ENCODE measurements around the gene CCDC33. TPM values are rescaled to one million over a fixed set of nuclear protein-coding genes. Genes with fewer than 3 reads are reported as not detected.

The CCDC33 gene
- total RNA-seq, 1 experiment from 2014 or later, result 0.15 TPM

GRCh38 chr15:74212494-74212893 is 23.6 kb upstream of the CCDC33 start:
- no peaks in the 10 kb centered on the region; the same call in 1 of the 2 replicates for H3K27me3 ChIP-seq (ENCODE audit: insufficient read depth, low read length)
- BruUV-seq (replicated peaks), result no TSS peak
- CTCF ChIA-PET, result no interaction called here
- DNase-seq (ENCODE audit: low read depth, low spot score) (no peak), ATAC-seq (no peak)
- RAD21 ChIA-PET (ENCODE audit: low non-redundant PET in 1 of 2, low total read pairs in 2 of 2, uncharacterized antibody in 2 of 2, unreplicated experiment in 2 of 2), result no interaction called here
- no peaks in the 10 kb centered on the region for H4K20me1 ChIP-seq (ENCODE audit: insufficient read depth)
- no peak overlapping the region for H3K4me2 ChIP-seq (ENCODE audit: low read length)
- H2AFZ ChIP-seq (ENCODE audit: low read depth, low read length, poor library complexity, severe bottlenecking), result no peak overlapping the region
- no peak overlapping the region for H3K4me3 ChIP-seq (replicated peaks in 1 of 2; ENCODE audit: low read depth in 1 of 2, low read length in 2 of 2)
- H3K4me1 ChIP-seq (ENCODE audit: control insufficient read depth in 1 of 2, insufficient read depth in 2 of 2, low read length in 2 of 2), result peaks cover 6 to 15% of the 10 kb centered on the region in 2 experiments; a peak in 3 of 4 replicates
- POLR2A ChIA-PET, result no interaction called here
- TF ChIP-seq ZBTB33 (IDR thresholded peaks at IDR 0.05; ENCODE audit: extremely low read depth, insufficient replicate concordance, low read length) (no peak), SRF (IDR thresholded peaks at IDR 0.05; ENCODE audit: low read depth) (no peak), EZH2phosphoT487 (IDR thresholded peaks at IDR 0.05; ENCODE audit: borderline replicate concordance) (no peak), ELF1 (IDR thresholded peaks at IDR 0.05; ENCODE audit: borderline replicate concordance, low read depth) (no peak), CBX3 (IDR thresholded peaks at IDR 0.05; ENCODE audit: low read depth) (no peak), EZH2 (IDR thresholded peaks at IDR 0.05) (no peak)
- no peaks in the 10 kb centered on the region for H3K79me2 ChIP-seq (ENCODE audit: insufficient read depth, low read length)
- no peaks in the 10 kb centered on the region for H3K9me2 ChIP-seq (ENCODE audit: insufficient read depth)
- no peak overlapping the region for H3K9ac ChIP-seq (ENCODE audit: low read length)
- H3K27ac ChIP-seq (ENCODE audit: low read depth, low read length), result no peak overlapping the region
- no peaks in the 10 kb centered on the region for H3K9me3 ChIP-seq (ENCODE audit: control insufficient read depth in 1 of 2, insufficient read depth in 1 of 2, low read depth in 1 of 2, low read length in 2 of 2)
- H3K36me3 ChIP-seq (ENCODE audit: control insufficient read depth in 1 of 2, insufficient read depth in 2 of 2, low read length in 2 of 2), result no peaks in the 10 kb centered on the region
- intact Hi-C loops (cut with micrococcal nuclease), result no loop called here

- CTCF ChIA-PET, result no interaction called here
- no TSS peak for BruUV-seq (replicated peaks)
- no peak for TF ChIP-seq RAD21 (IDR thresholded peaks at IDR 0.05; ENCODE audit: low read depth)
- TF ChIP-seq SIN3A (IDR thresholded peaks at IDR 0.05; ENCODE audit: low read depth), result no peak
- TF ChIP-seq ATF3 (IDR thresholded peaks at IDR 0.05), result no peak
- no peak for TF ChIP-seq CTCF (IDR thresholded peaks at IDR 0.05 in 2 of 3, conservative IDR thresholded peaks at IDR 0.05 in 1 of 3; ENCODE audit: borderline replicate concordance in 1 of 3, insufficient read depth in 1 of 3, low read depth in 2 of 3, low read length in 2 of 3)
- TF ChIP-seq MAX (IDR thresholded peaks at IDR 0.05), result no peak
- TF ChIP-seq EGR1 (IDR thresholded peaks at IDR 0.05; ENCODE audit: low read depth), result no peak
- TF ChIP-seq CEBPB (IDR thresholded peaks at IDR 0.05; ENCODE audit: low read depth), result no peak
- no peak for TF ChIP-seq ZBTB33 (IDR thresholded peaks at IDR 0.05; ENCODE audit: extremely low read depth, insufficient replicate concordance, low read length)
- no peak for TF ChIP-seq POLR2AphosphoS5 (IDR thresholded peaks at IDR 0.05; ENCODE audit: low read depth, low read length)
- no peak for TF ChIP-seq ELF1 (IDR thresholded peaks at IDR 0.05; ENCODE audit: borderline replicate concordance, low read depth)
- TF ChIP-seq POLR2A (IDR thresholded peaks at IDR 0.05; ENCODE audit: borderline replicate concordance, extremely low read depth, insufficient read depth, insufficient read length), result no peak
Measured at GRCh38 chr15:74213858-74214284, 22.3 kb upstream of the CCDC33 start.

More at GRCh38 chr15:74213858-74214284, 22.3 kb upstream of the CCDC33 start:
- no peak for ATAC-seq
- Histone ChIP-seq H3K36me3 (ENCODE audit: control insufficient read depth in 1 of 2, insufficient read depth in 2 of 2, low read length in 2 of 2) (no peaks in the 10 kb centered on the region), H3K9me2 (ENCODE audit: insufficient read depth) (no peaks in the 10 kb centered on the region), H3K9me3 (ENCODE audit: control insufficient read depth in 1 of 2, insufficient read depth in 1 of 2, low read depth in 1 of 2, low read length in 2 of 2) (no peaks in the 10 kb centered on the region), H3K79me2 (ENCODE audit: insufficient read depth, low read length) (no peaks in the 10 kb centered on the region), H3K4me1 (ENCODE audit: control insufficient read depth in 1 of 2, insufficient read depth in 2 of 2, low read length in 2 of 2) (peaks cover 3 to 10% of the 10 kb centered on the region in 2 experiments; a peak in 3 of 4 replicates), H3K9ac (ENCODE audit: low read length) (no peak overlapping the region), H3K27ac (ENCODE audit: low read depth, low read length) (no peak overlapping the region), H3K4me3 (replicated peaks in 1 of 2; ENCODE audit: low read depth in 1 of 2, low read length in 2 of 2) (no peak overlapping the region), H3K27me3 (ENCODE audit: insufficient read depth, low read length) (no peaks in the 10 kb centered on the region), H3K4me2 (ENCODE audit: low read length) (no peak overlapping the region), H4K20me1 (ENCODE audit: insufficient read depth) (no peaks in the 10 kb centered on the region), H2AFZ (ENCODE audit: low read depth, low read length, poor library complexity, severe bottlenecking) (no peak overlapping the region)
- DNase-seq (ENCODE audit: low read depth, low spot score), result no peak
- POLR2A ChIA-PET, result no interaction called here
- intact Hi-C loops (cut with micrococcal nuclease), result no loop called here
- RAD21 ChIA-PET (ENCODE audit: low non-redundant PET in 1 of 2, low total read pairs in 2 of 2, uncharacterized antibody in 2 of 2, unreplicated experiment in 2 of 2), result no interaction called here

Data from HCT116 (cell line).